ENCODE results near the gene GNS.
"Not testable (repeated sequence)": the region's sequence is repeated elsewhere in the genome, so short reads cannot be mapped to it uniquely, and the experiment has no call there.

Gene GNS

DNA sequence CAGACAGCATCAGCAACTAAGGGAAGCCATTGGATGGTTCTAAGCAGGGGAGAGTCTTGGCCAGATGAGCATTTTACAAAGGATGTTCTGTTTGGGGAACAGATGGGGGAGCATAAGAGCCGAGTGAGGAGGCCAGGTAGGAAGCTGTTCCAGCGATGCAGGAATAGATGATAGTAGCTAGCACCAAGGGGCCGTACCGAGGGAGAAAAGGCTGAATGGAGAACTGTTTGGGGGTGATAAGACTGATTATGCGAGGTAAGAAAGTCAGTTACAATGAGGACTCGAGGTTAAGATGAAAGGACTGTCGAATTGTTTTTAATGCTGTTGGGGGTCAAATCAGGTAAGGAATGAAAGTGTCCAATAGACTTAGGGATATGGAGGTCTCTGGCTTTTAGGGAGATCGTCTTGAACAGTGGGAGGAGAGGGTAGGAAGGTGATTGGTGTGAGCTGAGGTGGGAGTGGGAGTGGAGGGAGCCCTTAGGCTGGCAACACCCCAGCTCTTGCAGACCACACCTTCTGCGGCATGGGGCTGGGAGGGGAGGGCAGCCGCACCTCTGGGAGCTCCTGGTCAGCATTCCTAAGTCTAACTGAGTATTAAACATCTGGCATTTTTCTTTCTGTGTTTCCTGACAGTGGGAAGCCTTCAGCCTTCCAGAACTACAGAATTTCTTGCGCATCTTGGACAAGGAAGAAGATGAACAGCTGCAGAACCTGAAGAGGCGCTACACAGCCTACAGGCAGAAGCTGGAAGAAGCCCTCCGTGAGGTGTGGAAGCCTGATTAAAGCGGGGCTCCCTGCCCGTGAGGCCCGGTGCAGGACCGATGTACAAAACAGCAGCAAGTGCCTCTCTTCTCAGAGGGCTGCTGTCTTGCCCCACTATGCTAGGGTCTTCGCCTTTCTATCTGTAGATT is 64.8 kb downstream of the GNS start:
- no peak for DNase-seq

- no peak for DNase-seq
Observed at GRCh38 chr12:64691795-64692583, 67.2 kb downstream of the GNS start.

GRCh38 chr12:64691227-64691794 is 67.9 kb downstream of the GNS start:
- no peak for DNase-seq

DNA sequence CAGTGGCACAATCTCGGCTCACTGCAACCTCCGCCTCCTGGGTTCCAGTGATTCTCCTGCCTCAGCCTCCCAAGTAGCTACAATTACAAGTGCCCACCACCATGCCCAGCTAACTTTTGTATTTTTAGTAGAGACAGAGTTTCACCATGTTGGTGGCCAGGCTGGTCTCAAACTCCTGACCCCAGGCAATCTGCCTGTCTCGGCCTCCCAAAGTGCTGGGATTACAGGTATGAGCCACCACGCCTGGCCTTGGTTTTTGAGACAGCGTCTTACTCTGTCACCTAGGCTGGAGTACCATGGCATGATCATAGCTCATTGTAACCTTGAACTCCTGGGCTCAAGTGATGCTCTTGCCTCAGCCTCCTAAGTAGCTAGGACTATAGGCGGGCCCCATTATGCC is 69.0 kb downstream of the GNS start:
- DNase-seq: not testable (repeated sequence)

DNA sequence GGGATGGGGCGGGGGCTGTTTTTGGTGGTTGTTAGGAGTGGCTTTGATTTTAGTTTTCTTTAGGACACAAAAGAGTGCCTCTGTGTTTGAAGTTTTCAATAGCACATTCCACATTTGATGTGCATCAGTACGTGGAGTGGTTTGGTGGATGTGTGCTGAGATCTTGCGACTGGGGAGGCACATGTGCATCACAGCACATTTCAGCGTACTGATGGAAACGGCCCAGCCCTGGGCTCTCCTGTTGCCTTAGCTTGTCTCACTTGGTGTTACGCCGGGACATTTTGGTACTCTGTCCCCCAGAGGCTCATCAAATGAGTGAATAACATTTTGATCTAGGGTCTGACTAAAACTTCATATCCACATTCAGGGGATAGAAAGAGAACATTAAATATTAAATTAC is 70.5 kb downstream of the GNS start:
- no peak for DNase-seq

- no peak for DNase-seq
Observed at GRCh38 chr12:64688219-64688618, 71.0 kb downstream of the GNS start.

GRCh38 chr12:64687816-64688215 is 71.4 kb downstream of the GNS start:
- DNase-seq: no peak

- DNase-seq: no peak
Observed at GRCh38 chr12:64685605-64686004, 73.6 kb downstream of the GNS start.

GRCh38 chr12:64685050-64685449 is 74.2 kb downstream of the GNS start:
- DNase-seq: no peak

- no peak for DNase-seq
Observed at GRCh38 chr12:64683816-64684543, 75.2 kb downstream of the GNS start.

DNA sequence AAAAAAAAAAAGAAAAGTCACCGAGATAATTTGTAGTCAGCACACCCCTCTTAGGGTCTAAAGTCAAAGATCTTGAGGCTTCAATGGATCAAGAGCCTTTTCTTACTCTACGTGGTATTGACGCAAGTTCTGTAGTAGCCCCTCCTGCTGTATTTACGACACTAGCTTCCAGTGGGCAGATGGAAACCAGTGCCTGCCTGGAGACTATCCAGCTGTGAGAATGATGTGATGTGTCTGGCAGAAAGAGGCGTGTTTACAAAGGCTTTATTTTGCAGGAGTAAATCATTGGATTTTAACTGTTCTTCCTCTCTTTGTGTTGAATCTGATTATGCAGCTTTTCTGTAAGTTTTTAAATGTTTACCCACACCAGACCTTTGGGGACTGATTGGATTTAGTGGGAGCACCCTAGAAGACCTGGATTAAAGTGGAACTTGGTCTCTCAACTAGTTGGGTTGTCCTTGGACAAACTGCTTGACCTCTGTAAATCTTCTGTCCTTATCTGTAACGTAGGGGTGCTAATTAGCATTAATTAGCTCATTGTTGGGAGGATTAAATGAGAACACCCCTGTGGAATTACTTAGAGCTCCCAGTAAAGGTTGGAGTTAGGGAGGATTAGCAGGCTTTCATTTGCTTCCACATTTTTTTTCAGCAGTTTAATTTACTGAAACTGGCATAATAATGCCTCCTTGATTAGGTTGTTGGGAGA is 76.5 kb downstream of the GNS start:
- DNase-seq: no peak

DNA sequence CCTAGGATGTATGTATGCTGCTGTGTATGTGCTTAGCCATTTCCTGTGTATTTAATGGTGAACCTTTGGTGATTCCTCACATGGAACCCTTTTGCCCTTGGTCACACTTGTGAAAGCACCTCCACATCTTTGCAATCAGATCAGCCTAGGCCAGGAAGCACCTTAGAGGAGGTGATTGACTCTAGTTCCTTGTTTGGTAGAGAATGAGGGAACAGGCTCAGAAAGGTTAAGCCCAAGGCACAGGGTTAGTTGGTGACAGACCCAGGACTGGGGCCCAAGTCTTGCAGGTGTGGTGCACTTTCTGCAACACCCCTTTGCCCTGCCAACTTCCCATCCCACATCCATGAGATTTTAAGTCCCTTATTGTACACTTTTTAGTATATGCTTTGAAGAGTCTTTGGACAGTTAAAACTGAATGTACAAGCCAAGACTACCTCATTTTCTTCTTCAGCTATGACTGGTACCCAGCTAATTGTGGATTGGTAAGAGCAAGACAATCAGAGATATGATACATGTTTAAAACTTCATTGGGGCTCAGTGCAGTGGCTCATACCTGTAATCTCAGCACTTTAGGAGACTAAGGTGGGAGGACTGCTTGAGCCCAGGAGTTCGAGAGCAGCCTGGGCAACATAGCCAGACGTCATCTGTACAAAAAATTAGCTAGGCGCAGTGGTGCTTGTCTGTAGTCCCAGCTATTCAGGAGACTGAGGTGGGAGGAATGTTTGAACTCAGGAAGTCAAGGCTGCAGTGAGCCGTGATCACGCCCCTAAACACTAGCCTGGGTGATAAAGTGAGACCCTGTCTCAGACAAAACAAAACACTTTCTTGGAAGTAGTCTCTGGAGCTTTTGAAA is 77.8 kb downstream of the GNS start:
- DNase-seq: peak; percentile 70

GRCh38 chr12:64680235-64680634 is 79.0 kb downstream of the GNS start:
- DNase-seq: no peak

DNA sequence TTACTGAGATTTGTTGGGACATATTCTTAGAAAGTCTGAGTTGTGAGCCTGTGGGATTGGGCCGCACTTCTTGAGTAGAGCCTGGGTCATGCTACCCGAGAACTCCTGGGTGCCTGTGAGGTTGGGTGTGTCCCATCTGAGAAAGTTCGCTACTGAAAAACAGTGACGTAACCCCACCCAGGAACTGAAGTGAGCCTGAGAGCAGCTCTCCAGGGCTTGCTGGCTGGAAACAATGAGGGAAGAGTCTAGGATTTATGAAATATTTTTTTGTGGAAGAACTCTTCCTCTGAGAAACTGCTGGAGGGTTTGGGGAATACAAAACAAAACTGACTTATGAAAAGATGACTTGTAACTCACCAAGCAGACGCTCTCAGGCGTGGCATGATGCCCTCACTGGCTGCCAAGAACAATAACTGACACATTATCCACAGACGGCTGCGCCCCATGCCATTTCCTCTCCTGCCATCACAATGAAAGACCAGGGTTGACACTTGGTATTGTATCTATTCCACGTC is 79.7 kb downstream of the GNS start:
- DNase-seq: peak; percentile 76

GRCh38 chr12:64678835-64679234 is 80.4 kb downstream of the GNS start:
- no peak for DNase-seq

DNA sequence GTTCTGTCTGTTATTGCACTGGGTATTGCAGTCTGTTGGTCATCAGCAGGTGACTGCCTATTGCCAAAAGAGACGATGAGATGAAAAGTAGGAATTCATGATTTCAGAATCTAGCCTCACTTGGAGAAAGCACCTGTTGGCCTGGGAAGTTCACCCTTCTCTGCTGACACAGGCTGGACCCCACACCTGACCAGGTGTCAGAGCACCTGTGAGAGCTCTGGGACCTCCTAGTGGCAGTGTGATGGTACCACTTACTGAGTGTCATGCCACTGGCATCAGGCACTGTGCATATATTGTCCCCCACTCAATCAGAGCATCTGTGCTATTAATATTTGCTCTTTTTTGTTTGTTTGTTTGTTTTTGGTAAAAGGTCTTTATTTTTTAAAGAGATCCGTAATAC is 81.0 kb downstream of the GNS start:
- no peak for DNase-seq

DNA sequence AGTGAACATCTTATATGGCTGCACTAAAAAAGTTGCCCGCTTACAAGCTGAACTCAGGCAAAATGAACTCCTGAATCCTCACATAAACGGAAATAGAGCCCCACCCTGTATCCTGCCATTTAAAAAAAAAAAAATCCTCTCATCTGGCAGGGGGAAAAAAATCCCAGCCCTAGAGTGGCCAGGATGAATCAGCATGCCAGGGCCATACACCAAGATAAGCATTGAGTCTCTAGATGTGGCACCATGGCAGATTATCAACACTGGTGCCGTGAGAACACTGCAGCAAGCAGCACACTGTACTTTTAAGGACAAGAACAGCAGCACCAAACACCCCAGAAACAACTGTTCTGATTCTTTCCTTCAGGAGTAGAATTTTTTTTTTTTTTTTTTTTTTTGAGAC is 83.4 kb downstream of the GNS start:
- no peak for DNase-seq

DNA sequence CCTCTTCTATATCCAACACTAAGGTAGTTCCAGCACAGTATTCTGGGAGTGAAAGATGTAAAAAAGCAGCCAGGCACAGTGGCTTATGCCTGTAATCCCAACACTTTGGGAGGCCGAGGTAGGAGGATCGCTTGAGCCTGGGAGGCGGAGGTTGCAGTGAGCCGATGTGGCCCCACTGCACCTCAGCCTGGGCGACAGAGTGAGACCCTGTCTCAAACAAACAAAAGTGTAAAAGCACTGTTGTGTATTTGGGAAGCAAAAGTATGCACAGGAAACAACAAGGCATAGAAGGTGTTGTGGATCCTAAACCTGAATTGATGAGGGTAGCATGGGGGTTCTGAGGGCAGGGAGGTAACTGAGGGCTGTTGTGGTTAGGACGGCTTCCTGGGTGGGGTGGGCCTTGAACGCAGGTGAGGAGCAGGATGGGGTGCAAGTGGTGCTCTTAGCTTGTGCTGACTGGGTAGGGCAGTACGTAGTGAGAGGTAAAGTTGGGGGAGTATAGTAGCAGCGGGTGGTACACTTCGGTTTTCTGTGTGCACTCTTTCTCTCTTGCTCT is 84.8 kb downstream of the GNS start:
- peak; percentile 32 for DNase-seq

DNA sequence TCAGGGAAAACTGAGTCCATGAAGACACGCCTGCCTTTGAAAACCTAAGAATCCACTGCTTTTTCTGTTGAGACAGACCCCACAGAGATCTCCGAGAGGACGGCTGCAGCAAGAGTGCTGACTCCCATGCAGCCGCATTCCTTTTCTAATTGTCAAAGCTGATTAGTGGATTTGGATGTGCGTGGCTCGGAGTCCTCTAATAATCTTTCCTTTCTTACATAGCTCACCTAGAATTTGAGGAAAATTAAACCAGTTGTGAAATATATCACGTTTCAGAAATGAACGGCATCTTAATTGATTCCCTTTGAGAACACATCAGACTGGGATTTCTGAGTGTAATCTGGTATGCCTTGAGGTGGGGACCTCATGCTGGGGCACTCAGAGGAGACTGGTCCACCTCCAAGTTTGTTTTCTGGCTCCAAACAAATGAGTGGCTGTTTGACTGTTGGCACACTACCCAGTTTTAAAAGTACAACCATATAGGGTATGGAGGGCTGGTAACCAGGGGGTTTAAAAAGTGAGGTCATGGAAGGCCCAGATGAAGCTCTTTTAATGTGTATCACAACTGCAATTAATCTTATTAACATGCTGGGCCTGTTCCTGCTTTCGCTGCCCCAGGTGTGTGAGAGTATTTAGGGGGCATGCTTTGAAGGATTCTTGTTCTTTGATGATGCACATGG is 85.6 kb downstream of the GNS start:
- DNase-seq: no peak

DNA sequence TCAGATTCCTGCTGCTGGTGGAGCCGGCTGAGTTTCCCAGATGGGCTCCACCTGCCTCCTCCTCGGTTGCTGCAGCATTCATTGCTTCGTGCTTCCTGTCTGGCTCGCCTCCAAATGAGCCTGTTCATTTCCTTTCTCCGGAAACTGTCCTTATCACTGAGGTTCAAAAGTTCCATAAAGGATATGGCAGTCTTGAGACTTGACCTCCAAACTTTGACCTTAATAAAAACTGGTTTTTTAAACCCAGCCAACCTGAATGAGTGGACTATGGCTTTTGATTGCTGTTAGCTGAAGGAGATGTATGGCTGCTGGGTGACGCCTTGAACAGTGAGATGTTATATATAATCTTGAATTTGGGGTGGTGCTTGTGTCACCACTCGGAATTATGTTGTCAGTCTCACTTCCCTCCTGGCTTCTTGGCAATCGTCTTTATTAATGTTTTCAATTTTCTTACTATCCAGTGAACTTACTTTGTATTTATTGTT is 86.2 kb downstream of the GNS start:
- DNase-seq: no peak
